A549 (cell line): Measurements from ENCODE around the gene MTHFR.

Source experiments
- CHD4 ChIP-seq: fragments of 200-600 bp; sonication (generic); IDR thresholded peaks from 2 replicates; pipeline ENCODE4 v1.6.1; 2016; ENCODE audit warnings: antibody characterized with exemption, mild to moderate bottlenecking, borderline replicate concordance
- CTCF ChIP-seq: fragments of >200 bp; sonication (Bioruptor Twin); formaldehyde crosslinking; IDR thresholded peaks from 3 replicates; pipeline ENCODE4 v1.5.1; 2016
- FOXS1 ChIP-seq: fragments of 250-450 bp; sonication (Bioruptor Pico); IDR thresholded peaks from 2 replicates; pipeline ENCODE4 v1.5.0; 2020; ENCODE audit warnings: mild to moderate bottlenecking, moderate library complexity
- HMGXB4 ChIP-seq: fragments of 250-450 bp; sonication (Bioruptor Pico); IDR thresholded peaks from 2 replicates; pipeline ENCODE4 v1.5.0; 2021; ENCODE audit warnings: mild to moderate bottlenecking, moderate library complexity, borderline replicate concordance
- MAFK ChIP-seq: fragments of 450-650 bp; IDR thresholded peaks from 2 replicates; pipeline ENCODE4 v1.6.1; 2014; ENCODE audit not compliant: partially characterized antibody
- MAZ ChIP-seq: fragments of 150-350 bp; IDR thresholded peaks from 2 replicates; pipeline ENCODE4 v1.6.1; 2014; ENCODE audit warnings: antibody characterized with exemption, low read depth, low read length, borderline replicate concordance
- PBX3 ChIP-seq: IDR thresholded peaks from 2 replicates; pipeline ENCODE4 v1.6.1; 2012
- POLR2A ChIP-seq: IDR thresholded peaks from 2 replicates; pipeline ENCODE4 v1.6.1; 2012; ENCODE audit warnings: mild to moderate bottlenecking, low read length
- REST ChIP-seq: fragments of 200-600 bp; sonication (generic); IDR thresholded peaks from 2 replicates; pipeline ENCODE4 v1.6.1; 2016; ENCODE audit warnings: antibody characterized with exemption, mild to moderate bottlenecking, moderate library complexity
- SREBF2 ChIP-seq: fragments of 450-650 bp; IDR thresholded peaks from 2 replicates; pipeline ENCODE4 v1.6.1; 2014; ENCODE audit warnings: mild to moderate bottlenecking, moderate library complexity

GRCh38 chr1:11825131-11825530, 19.4 kb upstream of the MTHFR start:
- no peak for TF ChIP-seq CTCF
- no peak for TF ChIP-seq PBX3
- no peak for TF ChIP-seq MAZ
- no peak for TF ChIP-seq POLR2A
- no peak for TF ChIP-seq HMGXB4
- no peak for TF ChIP-seq FOXS1 (CRISPR knock-in tag)
- no peak for TF ChIP-seq CHD4
- TF ChIP-seq MAFK: no peak
- TF ChIP-seq SREBF2: no peak
- TF ChIP-seq REST: no peak
